Heart left ventricle (tissue), 16 donors: ENCODE results near the gene CCL19. TPM values are rescaled to one million over a fixed set of nuclear protein-coding genes. Genes with fewer than 3 reads are reported as not detected.

Experiments used
- ATAC-seq, 4 donors: fragments of 200-7000 bp; cut with Tn5 transposase; one replicate each; pipeline ENCODE4 v1.9.1; 2020 to 2022; ENCODE audit warnings: moderate library complexity in 4 of 4, mild to moderate bottlenecking in 3 of 4, moderate number of reproducible peaks in 1 of 4
- DNase-seq, 5 donors: peaks; one replicate each; pipeline ENCODE4 v3.0.0-alpha.2; 2020
- H3K27ac ChIP-seq, 12 donors: fragments of 200-600 bp; sonication (generic) in 4 of 12; one replicate each; pipeline versions ENCODE4 v1.5.0 to v1.8.0; 2016 to 2022; ENCODE audit warnings: mild to moderate bottlenecking in 2 of 12
- H3K27me3 ChIP-seq, 9 donors: fragments of 200-600 bp; sonication (generic) in 2 of 9; one replicate each; pipeline versions ENCODE4 v1.5.1 to v1.8.0; 2016 to 2022; ENCODE audit warnings: mild to moderate bottlenecking in 3 of 9
- H3K36me3 ChIP-seq, 9 donors: fragments of 200-600 bp; sonication (generic) in 2 of 9; one replicate each; pipeline versions ENCODE4 v1.5.0 to v1.8.0; 2018 to 2022; ENCODE audit warnings: mild to moderate bottlenecking in 2 of 9
- H3K4me1 ChIP-seq, 12 donors: fragments of 200-600 bp; sonication (generic) in 4 of 12; one replicate each; pipeline versions ENCODE4 v1.5.0 to v1.8.0; 2016 to 2022; ENCODE audit warnings: mild to moderate bottlenecking in 3 of 12
- H3K4me3 ChIP-seq, 12 donors: fragments of 200-600 bp; sonication (generic) in 4 of 12; one replicate each; pipeline versions ENCODE4 v1.5.0 to v1.8.0; 2017 to 2022; ENCODE audit warnings: mild to moderate bottlenecking in 9 of 12, moderate library complexity in 4 of 12
- H3K9me3 ChIP-seq, 12 donors: fragments of 200-600 bp; sonication (generic) in 4 of 12; one replicate each; pipeline versions ENCODE4 v1.5.0 to v1.8.0; 2016 to 2022; ENCODE audit warnings: mild to moderate bottlenecking in 1 of 12
- POLR2A ChIP-seq, 2 donors: fragments of 450-650 bp; IDR thresholded peaks; one replicate each; pipeline ENCODE4 v1.6.1; 2017; ENCODE audit warnings: antibody characterized with exemption in 2 of 2, mild to moderate bottlenecking in 2 of 2, moderate library complexity in 2 of 2
- WGBS, 4 donors: extraction: QIAGEN DNeasy Blood & Tissue Kit in 2 of 4; methylation state at CpG; one replicate each; pipeline versions ENCODE4 v1.1.5 to v1.1.7; 2013 to 2018; 5-methylcytosine and 5-hydroxymethylcytosine counted together
- intact Hi-C, 10 donors: fragments of 100-400 bp; cut with DNase I; formaldehyde crosslinking; loops; one replicate each; pipeline versions ENCODE4 v1.11.1 to v1.14.2; 2022
- polyA plus RNA-seq, 2 donors: library from polyadenylated mRNA; stranded (reverse); fragments of 200-250 nt; gene quantifications; one replicate each; pipeline ENCODE4 v1.2.3, GENCODE V29; 2013
- total RNA-seq, 9 donors: library from RNA; depleted of rRNA in 2 of 9; stranded (reverse); fragments of >200 nt in 2 of 9; fragmentation: NEBNext Ultra II Directional in 3 of 9; extraction: Animal tissue kit (Norgen Biotek cat#: 25700) in 3 of 9; gene quantifications; one replicate each; pipeline versions ENCODE4 v1.1.0 to v1.2.4, GENCODE V29; 2016 to 2023
- TF ChIP-seq, protein P1 (sequence below), 12 donors: fragments of 200-600 bp; sonication (generic) in 4 of 12; IDR thresholded peaks; one replicate each; pipeline versions ENCODE4 v1.5.0 to v1.8.0; 2018 to 2022; ENCODE audit warnings: antibody characterized with exemption in 12 of 12, mild to moderate bottlenecking in 5 of 12
- donor health status: ischemic (EF 13 %, LVEDD 7.1; RV severe dilation, severe dysfunction).
- donor health status: healthy with polysubstance abuse.
- donor health status: DM: no; HTN: yes; CAD: no.
- donor health status: DM: no; HTN: no; CAD: no.
- donor health status: ischemic (EF 25% LVEDD 6.9; RV normal size, moderate dysfunction).
- donor health status: ischemic (EF 25% LVEDD 5.7; RV mildly dilated, moderate dysfunction).
- donor health status: healthy.
- donor health status: DM: yes; HTN: yes; CAD: no.
- donor health status: ischemic (EF 35%, LVEDD 5.7; RV mildly dilated, moderate dysfunction).
- donor health status: nonischemic (EF 11% LVEDD 7.7; RV severe dilation, severe dysfunction).
- donor health status: DM: yes; HTN: yes; CAD: no.
- donor health status: PGD.
- donor health status: ischemic (EF 29% LVEDD 5.4; RV normal size, mild dysfunction).
- donor health status: nonischemic (EF 23%, LVEDD 6.1; RV moderate dilation, normal function).

CCL19 gene
- total and polyA plus RNA-seq, 11 donors: 0.46 to 25.7 (median 1.3) TPM; not detected in 5

- TF ChIP-seq, protein P1, sequence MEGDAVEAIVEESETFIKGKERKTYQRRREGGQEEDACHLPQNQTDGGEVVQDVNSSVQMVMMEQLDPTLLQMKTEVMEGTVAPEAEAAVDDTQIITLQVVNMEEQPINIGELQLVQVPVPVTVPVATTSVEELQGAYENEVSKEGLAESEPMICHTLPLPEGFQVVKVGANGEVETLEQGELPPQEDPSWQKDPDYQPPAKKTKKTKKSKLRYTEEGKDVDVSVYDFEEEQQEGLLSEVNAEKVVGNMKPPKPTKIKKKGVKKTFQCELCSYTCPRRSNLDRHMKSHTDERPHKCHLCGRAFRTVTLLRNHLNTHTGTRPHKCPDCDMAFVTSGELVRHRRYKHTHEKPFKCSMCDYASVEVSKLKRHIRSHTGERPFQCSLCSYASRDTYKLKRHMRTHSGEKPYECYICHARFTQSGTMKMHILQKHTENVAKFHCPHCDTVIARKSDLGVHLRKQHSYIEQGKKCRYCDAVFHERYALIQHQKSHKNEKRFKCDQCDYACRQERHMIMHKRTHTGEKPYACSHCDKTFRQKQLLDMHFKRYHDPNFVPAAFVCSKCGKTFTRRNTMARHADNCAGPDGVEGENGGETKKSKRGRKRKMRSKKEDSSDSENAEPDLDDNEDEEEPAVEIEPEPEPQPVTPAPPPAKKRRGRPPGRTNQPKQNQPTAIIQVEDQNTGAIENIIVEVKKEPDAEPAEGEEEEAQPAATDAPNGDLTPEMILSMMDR (IDR thresholded peaks at IDR 0.05): peak in 2 of 12 donors; percentile 4 to 20
- TF ChIP-seq POLR2A (IDR thresholded peaks at IDR 0.05): peak in 1 of 2 donors; percentile 35
- peaks cover 0 to 24% (median 12%) of the 10 kb centered on the region in 12 donors for H3K4me1 ChIP-seq
- peak overlapping the region; percentile 88 to 99 (median 98) for H3K27ac ChIP-seq
- peak overlapping the region; percentile 54 to 91 (median 74) for H3K4me3 ChIP-seq
- 2 to 3% (median 2%) methylated on average over 43 to 55 of the region's 55 CpGs for WGBS, 4 donors
- ATAC-seq (peak; percentile 89 to 93 (median 90)), DNase-seq (peak; percentile 94 to 97 (median 96))
- H3K36me3 ChIP-seq: peaks cover 0 to 27% (median 15%) of the 10 kb centered on the region in 9 donors
- H3K27me3 ChIP-seq: no peaks in the 10 kb centered on the region
- peaks cover 0 to 9% (median 0%) of the 10 kb centered on the region in 12 donors for H3K9me3 ChIP-seq
- intact Hi-C loops: loop anchor here in 3 of 10 donors (2.0 to 10.0 kb wide), 4 partner anchors 37 to 437 kb away; partner anchors contain the start of genes FANCG (in 1 of the 3), STOML2 (in 1 of the 3) and VCP (in 1 of the 3)
Observed at GRCh38 chr9:34665381-34666250, 25.5 kb downstream of the CCL19 start.

DNA sequence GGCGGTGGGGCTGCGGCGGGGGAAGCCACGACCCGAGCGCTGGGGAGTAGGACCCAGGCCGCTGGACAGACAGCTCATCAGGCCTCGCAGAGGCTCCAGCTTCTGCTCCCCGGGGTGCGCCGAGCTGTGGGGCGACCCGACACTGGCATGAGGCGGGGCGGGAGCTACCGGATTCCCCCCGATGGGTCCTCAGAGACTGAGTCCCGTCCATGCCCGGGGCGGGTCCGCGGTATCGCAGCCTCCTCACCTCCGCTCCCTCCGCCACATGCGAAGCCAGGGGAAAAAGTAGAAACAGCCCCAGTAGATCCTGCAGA lies 26.1 kb downstream of the CCL19 start:
- intact Hi-C loops: loop anchor here in 3 of 10 donors (2.0 to 10.0 kb wide), 4 partner anchors 37 to 437 kb away; partner anchors contain the start of genes FANCG (in 1 of the 3), STOML2 (in 1 of the 3) and VCP (in 1 of the 3)
- TF ChIP-seq, protein P1 (IDR thresholded peaks at IDR 0.05): peak in 3 of 12 donors; percentile 15 to 30 (median 19)
- no peak for TF ChIP-seq POLR2A (IDR thresholded peaks at IDR 0.05)
- 0 to 3% (median 2%) methylated on average over 12 to 26 of the region's 26 CpGs for WGBS, 4 donors

GRCh38 chr9:34664281-34665066 lies 26.6 kb downstream of the CCL19 start:
- Histone ChIP-seq H3K4me3 (peak overlapping the region; percentile 54 to 91 (median 74)), H3K27ac (peak overlapping the region; percentile 88 to 99 (median 98)), H3K9me3 (peaks cover 0 to under 1% (median 0%) of the 10 kb centered on the region in 12 donors), H3K36me3 (peaks cover 0 to 38% (median 23%) of the 10 kb centered on the region in 9 donors), H3K4me1 (peaks cover 0 to 24% (median 12%) of the 10 kb centered on the region in 12 donors), H3K27me3 (no peaks in the 10 kb centered on the region)
- intact Hi-C loops: loop anchor here in 3 of 10 donors (2.0 to 10.0 kb wide), 4 partner anchors 38 to 438 kb away; partner anchors contain the start of genes FANCG (in 1 of the 3), STOML2 (in 1 of the 3) and VCP (in 1 of the 3)
- WGBS, 4 donors: 11 to 20% (median 18%) methylated on average over 18 of the region's 18 CpGs
- DNase-seq: peak; percentile 80 to 83 (median 82)
- TF ChIP-seq, protein P1 (IDR thresholded peaks at IDR 0.05): peak; percentile 62 to 91 (median 78)
- no peak for TF ChIP-seq POLR2A (IDR thresholded peaks at IDR 0.05)
- peak; percentile 38 to 47 (median 43) for ATAC-seq

More for the DNA sequence above, 26.1 kb downstream of the CCL19 start:
- peaks cover 0 to 6% (median 0%) of the 10 kb centered on the region in 12 donors for H3K9me3 ChIP-seq
- no peak for DNase-seq
- H3K4me3 ChIP-seq: peak overlapping the region; percentile 54 to 91 (median 74)
- H3K4me1 ChIP-seq: peaks cover 0 to 24% (median 12%) of the 10 kb centered on the region in 12 donors
- H3K36me3 ChIP-seq: peaks cover 0 to 33% (median 19%) of the 10 kb centered on the region in 9 donors
- H3K27ac ChIP-seq: peak overlapping the region; percentile 88 to 99 (median 98)
- peak in 1 of 4 donors; percentile 0 for ATAC-seq
- H3K27me3 ChIP-seq: no peaks in the 10 kb centered on the region
